MCF 10A (cell line): ENCODE results near the gene SLC12A1. TPM values are rescaled to one million over a fixed set of nuclear protein-coding genes. Genes with fewer than 3 reads are reported as not detected.

ENCODE experiments used
- BruUV-seq: library from RNA; stranded (reverse); fragments of 400-500 nt; replicated peaks from 2 replicates; lab custom pipeline; 2021; lab: Mats Ljungman, UMichigan
- CTCF ChIA-PET: fragments of 300-600 bp; sonication (Branson Sonifier 250); formaldehyde crosslinking; extraction: SDS; loops from one replicate; lab custom pipeline; 2021; ENCODE audit warnings: antibody characterized with exemption, inconsistent platforms; lab: Yijun Ruan, JAX
- POLR2A ChIA-PET: fragments of 300-600, 350-650 bp; sonication (Branson Sonifier 250); formaldehyde crosslinking; extraction: SDS; loops from one replicate; lab custom pipeline; 2020; ENCODE audit warnings: antibody characterized with exemption, inconsistent platforms; lab: Yijun Ruan, JAX
- DNase-seq: peaks from one replicate; pipeline ENCODE4 v3.0.0-alpha.2; 2018; ENCODE audit not compliant: unreplicated experiment
- H3K27ac Mint-ChIP-seq: one replicate; pipeline ENCODE4 v1.8.0; 2022; ENCODE audit warnings: mild to moderate bottlenecking, low read depth, mixed read lengths; ENCODE audit not compliant: unreplicated experiment
- H3K27me3 Mint-ChIP-seq: one replicate; pipeline ENCODE4 v1.8.0; 2022; ENCODE audit warnings: mixed read lengths; ENCODE audit not compliant: insufficient read depth, unreplicated experiment
- H3K36me3 Mint-ChIP-seq: one replicate; pipeline ENCODE4 v1.8.0; 2022; ENCODE audit warnings: mild to moderate bottlenecking, moderate library complexity, mixed read lengths; ENCODE audit not compliant: insufficient read depth, unreplicated experiment
- H3K4me1 Mint-ChIP-seq: one replicate; pipeline ENCODE4 v1.8.0; 2022; ENCODE audit warnings: mixed read lengths; ENCODE audit not compliant: insufficient read depth, unreplicated experiment
- H3K4me3 Mint-ChIP-seq: one replicate; pipeline ENCODE4 v1.8.0; 2022; ENCODE audit warnings: mild to moderate bottlenecking, moderate library complexity, mixed read lengths; ENCODE audit not compliant: unreplicated experiment
- H3K9me3 Mint-ChIP-seq: one replicate; pipeline ENCODE4 v1.8.0; 2022; ENCODE audit warnings: mixed read lengths; ENCODE audit not compliant: unreplicated experiment
- intact Hi-C: fragments of 100-400 bp; cut with micrococcal nuclease; formaldehyde crosslinking; loops from 2 replicates; pipeline ENCODE4 v1.14.1; 2022
- total RNA-seq: library from RNA; stranded (reverse); gene quantifications from 2 replicates; pipeline ENCODE4 v1.2.3, GENCODE V29; 2022
- TF ChIP-seq, protein P1 (sequence below): fragments of 200-600 bp; IDR thresholded peaks from one replicate; pipeline ENCODE4 v1.8.0; 2022; ENCODE audit warnings: antibody characterized with exemption, mild to moderate bottlenecking; ENCODE audit not compliant: unreplicated experiment

Gene SLC12A1
- total RNA-seq, 1 experiment from 2014 or later: not detected

DNA sequence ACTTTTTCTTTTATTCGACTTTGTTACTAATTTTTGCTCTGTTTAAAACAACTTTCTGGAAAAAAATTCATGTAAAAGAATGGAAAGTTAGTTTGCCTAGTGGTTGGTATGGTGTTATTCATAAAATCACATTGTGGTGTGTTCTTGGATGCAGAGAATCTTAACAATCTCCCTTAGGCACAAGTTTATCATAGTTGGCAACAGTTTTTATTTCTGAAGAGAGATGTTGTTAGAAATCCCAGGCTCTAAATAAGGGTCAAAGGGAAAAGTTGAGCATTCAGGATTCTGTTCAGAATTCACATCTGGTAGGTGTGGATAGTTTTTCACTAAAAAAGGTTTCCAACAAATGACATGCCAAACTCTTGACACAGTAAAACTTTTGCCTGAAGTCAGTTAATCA, 131.5 kb downstream of the SLC12A1 start:
- BruUV-seq: no TSS peak
- H3K27me3 Mint-ChIP-seq: no peaks in the 10 kb centered on the region
- no peak overlapping the region for H3K4me3 Mint-ChIP-seq
- H3K36me3 Mint-ChIP-seq: peaks cover 47% of the 10 kb centered on the region
- intact Hi-C loops: no loop called here
- no peaks in the 10 kb centered on the region for H3K9me3 Mint-ChIP-seq
- no peak for DNase-seq
- TF ChIP-seq, protein P1, sequence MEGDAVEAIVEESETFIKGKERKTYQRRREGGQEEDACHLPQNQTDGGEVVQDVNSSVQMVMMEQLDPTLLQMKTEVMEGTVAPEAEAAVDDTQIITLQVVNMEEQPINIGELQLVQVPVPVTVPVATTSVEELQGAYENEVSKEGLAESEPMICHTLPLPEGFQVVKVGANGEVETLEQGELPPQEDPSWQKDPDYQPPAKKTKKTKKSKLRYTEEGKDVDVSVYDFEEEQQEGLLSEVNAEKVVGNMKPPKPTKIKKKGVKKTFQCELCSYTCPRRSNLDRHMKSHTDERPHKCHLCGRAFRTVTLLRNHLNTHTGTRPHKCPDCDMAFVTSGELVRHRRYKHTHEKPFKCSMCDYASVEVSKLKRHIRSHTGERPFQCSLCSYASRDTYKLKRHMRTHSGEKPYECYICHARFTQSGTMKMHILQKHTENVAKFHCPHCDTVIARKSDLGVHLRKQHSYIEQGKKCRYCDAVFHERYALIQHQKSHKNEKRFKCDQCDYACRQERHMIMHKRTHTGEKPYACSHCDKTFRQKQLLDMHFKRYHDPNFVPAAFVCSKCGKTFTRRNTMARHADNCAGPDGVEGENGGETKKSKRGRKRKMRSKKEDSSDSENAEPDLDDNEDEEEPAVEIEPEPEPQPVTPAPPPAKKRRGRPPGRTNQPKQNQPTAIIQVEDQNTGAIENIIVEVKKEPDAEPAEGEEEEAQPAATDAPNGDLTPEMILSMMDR: no peak
- H3K27ac Mint-ChIP-seq: no peak overlapping the region
- CTCF ChIA-PET: interaction anchor here (0.7 to 1.2 kb wide), 2 partner anchors 13 to 519 kb away, joined by 3 read pairs; no protein-coding TSS in a partner anchor
- POLR2A ChIA-PET: no interaction called here
- peaks cover 18% of the 10 kb centered on the region for H3K4me1 Mint-ChIP-seq

DNA sequence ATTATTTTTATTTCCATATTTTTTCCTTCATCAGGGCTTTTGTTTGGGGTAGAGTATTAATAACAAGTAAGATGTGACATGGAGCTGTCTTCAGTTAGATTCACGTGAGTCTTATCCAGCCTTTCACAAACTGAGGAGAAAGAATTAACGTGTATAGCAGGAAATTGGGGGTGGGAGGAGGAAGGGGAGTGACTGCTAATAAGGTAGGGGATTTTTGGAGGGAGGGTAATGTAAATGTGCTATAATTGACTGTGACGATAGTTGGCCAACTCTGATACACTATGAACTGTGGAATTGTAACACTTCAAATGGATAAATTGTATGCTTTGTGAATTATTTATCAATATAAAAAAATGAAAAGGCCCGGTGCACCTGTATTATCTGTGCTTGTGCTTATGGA, 134.0 kb downstream of the SLC12A1 start:
- BruUV-seq: no TSS peak
- intact Hi-C loops: no loop called here
- Mint-ChIP-seq H3K4me1 (peaks cover 6% of the 10 kb centered on the region), H3K4me3 (no peak overlapping the region), H3K27me3 (no peaks in the 10 kb centered on the region), H3K9me3 (no peaks in the 10 kb centered on the region), H3K36me3 (peaks cover 49% of the 10 kb centered on the region), H3K27ac (no peak overlapping the region)
- TF ChIP-seq, protein P1: no peak
- POLR2A ChIA-PET: no interaction called here
- CTCF ChIA-PET: interaction anchor here (0.6 to 2.5 kb wide), 6 partner anchors 7 to 462 kb away, joined by 3 to 27 read pairs (median 4); no protein-coding TSS in a partner anchor
- no peak for DNase-seq

DNA sequence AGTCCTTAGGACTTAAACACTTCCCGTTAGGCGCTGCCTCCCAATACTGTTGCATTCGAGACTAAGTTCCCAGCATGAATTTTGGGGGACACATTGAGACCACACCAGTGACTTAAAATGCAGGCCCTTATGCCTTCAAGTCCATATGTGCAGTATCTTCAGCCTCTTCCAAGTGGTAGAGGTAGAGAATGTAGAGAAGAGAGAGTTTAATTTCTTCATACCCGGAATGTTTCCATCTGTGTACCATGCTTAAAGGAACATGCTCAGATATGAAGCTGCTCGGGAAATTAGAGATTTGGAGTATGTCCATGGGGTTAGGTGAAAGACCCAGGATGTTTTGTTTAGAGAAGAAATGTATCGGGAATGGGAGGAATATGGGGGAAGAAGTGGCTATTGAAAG, 137.8 kb downstream of the SLC12A1 start:
- no peaks in the 10 kb centered on the region for H3K4me1 Mint-ChIP-seq
- no peak overlapping the region for H3K27ac Mint-ChIP-seq
- DNase-seq: no peak
- H3K4me3 Mint-ChIP-seq: no peak overlapping the region
- POLR2A ChIA-PET: no interaction called here
- BruUV-seq: no TSS peak
- H3K36me3 Mint-ChIP-seq: peaks cover 40% of the 10 kb centered on the region
- TF ChIP-seq, protein P1: no peak
- H3K9me3 Mint-ChIP-seq: no peaks in the 10 kb centered on the region
- H3K27me3 Mint-ChIP-seq: no peaks in the 10 kb centered on the region
- CTCF ChIA-PET: no interaction called here
- intact Hi-C loops: no loop called here

DNA sequence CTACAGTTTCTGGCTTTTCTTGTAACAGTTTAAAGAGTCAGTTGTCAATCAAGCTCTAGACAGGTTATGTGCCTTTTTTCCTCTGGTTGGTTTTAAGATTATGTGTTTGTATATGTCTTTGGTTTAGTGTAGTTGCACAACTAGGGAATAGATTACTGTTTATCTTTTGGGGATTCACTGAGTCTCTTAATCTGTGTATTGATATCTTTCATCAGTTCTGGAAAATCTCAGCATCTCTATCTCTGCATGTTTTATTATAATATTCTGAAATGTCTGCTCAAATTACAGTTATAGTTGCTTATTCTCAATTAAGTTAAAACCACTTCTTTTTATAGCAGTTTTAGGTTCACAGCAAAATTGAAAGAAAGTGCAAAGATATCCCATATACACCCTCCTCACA, 139.4 kb downstream of the SLC12A1 start:
- Mint-ChIP-seq H3K27me3 (no peaks in the 10 kb centered on the region), H3K4me3 (no peak overlapping the region), H3K27ac (no peak overlapping the region), H3K9me3 (no peaks in the 10 kb centered on the region), H3K4me1 (no peaks in the 10 kb centered on the region), H3K36me3 (peaks cover 27% of the 10 kb centered on the region)
- ChIA-PET POLR2A (no interaction called here), CTCF (interaction anchor here (0.8 kb wide), 1 partner anchor 11 kb away, joined by 3 read pairs; no protein-coding TSS in a partner anchor)
- no peak for DNase-seq
- intact Hi-C loops: no loop called here
- no TSS peak for BruUV-seq
- TF ChIP-seq, protein P1: no peak
